Panc1 (cell line): ENCODE measurements around the gene TJP2. TPM values are rescaled to one million over a fixed set of nuclear protein-coding genes. Genes with fewer than 3 reads are reported as not detected.
"Not testable (repeated sequence)": the region's sequence is repeated elsewhere in the genome, so short reads cannot be mapped to it uniquely, and the experiment has no call there.

Experiments
- ATAC-seq: fragments of 200-7000 bp; cut with Tn5 transposase; 2 replicates; pipeline ENCODE4 v1.9.1; 2020; ENCODE audit warnings: mild to moderate bottlenecking, moderate library complexity
- BruUV-seq: library from RNA; stranded (reverse); fragments of 400-500 nt; replicated peaks from 2 replicates; lab custom pipeline; 2021; lab: Mats Ljungman, UMichigan
- CTCF ChIA-PET: fragments of 300-600 bp; sonication (Branson Sonifier 250); formaldehyde crosslinking; loops from one replicate; lab custom pipeline; 2022; ENCODE audit warnings: antibody characterized with exemption; lab: Charles Lee
- POLR2A ChIA-PET: fragments of 300-600 bp; sonication (Branson Sonifier 250); formaldehyde crosslinking; loops from one replicate; lab custom pipeline; 2022; ENCODE audit warnings: antibody characterized with exemption; lab: Charles Lee
- DNase-seq: peaks from one replicate; pipeline ENCODE4 v3.0.0-alpha.2; 2010; ENCODE audit warnings: low read depth, low spot score
- H3K27ac ChIP-seq: 2 replicates; pipeline ENCODE4 v1.5.1; 2011; ENCODE audit warnings: mild to moderate bottlenecking, low read length, inconsistent platforms
- H3K27me3 ChIP-seq: fragments of 200-500 bp; sonication (Bioruptor generic); 2 replicates; pipeline ENCODE4 v1.6.0; 2014; ENCODE audit warnings: low read length, inconsistent platforms; ENCODE audit not compliant: control insufficient read depth, insufficient read depth
- H3K36me3 ChIP-seq: fragments of 200-500 bp; sonication (Bioruptor generic); 2 replicates; pipeline ENCODE4 v1.5.1; 2014; ENCODE audit warnings: inconsistent platforms, mild to moderate bottlenecking, low read length, moderate library complexity; ENCODE audit not compliant: control insufficient read depth, insufficient read depth
- H3K4me1 ChIP-seq: 2 replicates; pipeline ENCODE4 v1.5.1; 2011; ENCODE audit warnings: inconsistent platforms, mild to moderate bottlenecking, low read length, moderate library complexity; ENCODE audit not compliant: control insufficient read depth, insufficient read depth
- H3K4me3 ChIP-seq, 2 experiments: 2 replicates each; pipeline ENCODE4 v1.5.1; 2011 to 2012; ENCODE audit warnings: low read depth in 2 of 2, low read length in 2 of 2, mild to moderate bottlenecking in 2 of 2, inconsistent platforms in 1 of 2, moderate library complexity in 1 of 2
- H3K9me3 ChIP-seq: fragments of 200-500 bp; sonication (Bioruptor generic); 2 replicates; pipeline ENCODE4 v1.5.1; 2014; ENCODE audit warnings: low read depth, mild to moderate bottlenecking, inconsistent platforms, low read length, moderate library complexity; ENCODE audit not compliant: control insufficient read depth, insufficient read depth
- POLR2AphosphoS5 ChIP-seq: IDR thresholded peaks from 2 replicates; pipeline ENCODE4 v1.6.1; 2012; ENCODE audit warnings: mild to moderate bottlenecking, low read depth, low read length, moderate library complexity
- SIN3A ChIP-seq: IDR thresholded peaks from 2 replicates; pipeline ENCODE4 v1.6.1; 2012; ENCODE audit warnings: low read depth, mild to moderate bottlenecking, low read length, moderate library complexity, borderline replicate concordance; ENCODE audit not compliant: insufficient read depth
- TCF7L2 ChIP-seq: IDR thresholded peaks from 2 replicates; pipeline ENCODE4 v1.6.1; 2011; ENCODE audit warnings: mild to moderate bottlenecking, low read depth, low read length, inconsistent platforms
- in situ Hi-C: cut with HindIII; loops from 2 replicates; pipeline ENCODE4 v1.10.0; 2016; ENCODE audit warnings: low sequenced_read_pairs, low pct_unique_long_range_greater_than_20kb
- intact Hi-C: fragments of 100-400 bp; cut with micrococcal nuclease; formaldehyde crosslinking; loops from one replicate; pipeline ENCODE4 v1.10.0; 2022; ENCODE audit not compliant: unreplicated experiment
- total RNA-seq: library from RNA; stranded (reverse); gene quantifications from one replicate; pipeline ENCODE4 v1.2.1, GENCODE V29; 2021; ENCODE audit not compliant: unreplicated experiment
- TF ChIP-seq, protein P1 (sequence below): fragments of 450-650 bp; IDR thresholded peaks from 2 replicates; pipeline ENCODE4 v1.5.1; 2017; ENCODE audit warnings: mild to moderate bottlenecking
- TF ChIP-seq, protein P2 (sequence below), 2 experiments: IDR thresholded peaks; 2 replicates each; pipeline ENCODE4 v1.6.1; 2011 to 2012; ENCODE audit warnings: low read depth in 2 of 2, control low read depth in 1 of 2, low read length in 1 of 2, mild to moderate bottlenecking in 1 of 2, moderate library complexity in 1 of 2; ENCODE audit not compliant: insufficient read depth in 1 of 2

The TJP2 gene
- total RNA-seq, 1 experiment from 2014 or later, result 40.2 TPM

DNA sequence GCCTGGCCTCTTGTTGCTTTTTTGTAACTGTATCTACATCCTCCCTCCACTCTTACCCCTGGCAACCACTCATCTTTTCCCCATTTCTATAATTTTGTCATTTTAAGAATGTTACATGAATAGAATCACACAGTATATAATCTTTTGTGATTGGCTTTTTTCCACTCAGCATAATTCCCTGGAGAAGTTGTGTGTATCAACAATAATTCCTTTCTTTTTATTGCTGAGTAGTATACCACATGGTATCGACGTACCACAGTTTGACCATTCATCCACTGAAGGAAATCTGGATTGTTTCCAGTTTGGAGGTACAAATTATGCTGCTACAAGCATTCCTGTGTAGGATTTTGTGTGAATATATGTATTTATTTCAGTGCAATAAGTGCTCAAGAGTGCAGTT, 129.3 kb downstream of the TJP2 start:
- in situ Hi-C loops, result no loop called here
- POLR2A ChIA-PET, result no interaction called here
- BruUV-seq, result no TSS peak
- no peak for ATAC-seq
- TF ChIP-seq, protein P1, sequence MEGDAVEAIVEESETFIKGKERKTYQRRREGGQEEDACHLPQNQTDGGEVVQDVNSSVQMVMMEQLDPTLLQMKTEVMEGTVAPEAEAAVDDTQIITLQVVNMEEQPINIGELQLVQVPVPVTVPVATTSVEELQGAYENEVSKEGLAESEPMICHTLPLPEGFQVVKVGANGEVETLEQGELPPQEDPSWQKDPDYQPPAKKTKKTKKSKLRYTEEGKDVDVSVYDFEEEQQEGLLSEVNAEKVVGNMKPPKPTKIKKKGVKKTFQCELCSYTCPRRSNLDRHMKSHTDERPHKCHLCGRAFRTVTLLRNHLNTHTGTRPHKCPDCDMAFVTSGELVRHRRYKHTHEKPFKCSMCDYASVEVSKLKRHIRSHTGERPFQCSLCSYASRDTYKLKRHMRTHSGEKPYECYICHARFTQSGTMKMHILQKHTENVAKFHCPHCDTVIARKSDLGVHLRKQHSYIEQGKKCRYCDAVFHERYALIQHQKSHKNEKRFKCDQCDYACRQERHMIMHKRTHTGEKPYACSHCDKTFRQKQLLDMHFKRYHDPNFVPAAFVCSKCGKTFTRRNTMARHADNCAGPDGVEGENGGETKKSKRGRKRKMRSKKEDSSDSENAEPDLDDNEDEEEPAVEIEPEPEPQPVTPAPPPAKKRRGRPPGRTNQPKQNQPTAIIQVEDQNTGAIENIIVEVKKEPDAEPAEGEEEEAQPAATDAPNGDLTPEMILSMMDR, result no peak
- TF ChIP-seq TCF7L2, result no peak
- no peaks in the 10 kb centered on the region for H3K36me3 ChIP-seq
- CTCF ChIA-PET, result no interaction called here
- intact Hi-C loops, result no loop called here
- H3K9me3 ChIP-seq, result no peaks in the 10 kb centered on the region
- H3K4me3 ChIP-seq, result no peak overlapping the region
- H3K27ac ChIP-seq, result no peak overlapping the region
- H3K4me1 ChIP-seq, result no peaks in the 10 kb centered on the region
- no peaks in the 10 kb centered on the region for H3K27me3 ChIP-seq
- DNase-seq, result no peak

GRCh38 chr9:69306895-69307445, 132.9 kb downstream of the TJP2 start:
- H3K36me3 ChIP-seq, DNase-seq, ATAC-seq, BruUV-seq, H3K4me3 ChIP-seq, H3K4me1 ChIP-seq, H3K27ac ChIP-seq, intact Hi-C loops, CTCF ChIA-PET, in situ Hi-C loops, H3K9me3 ChIP-seq, H3K27me3 ChIP-seq, POLR2A ChIA-PET: not testable (repeated sequence)

DNA sequence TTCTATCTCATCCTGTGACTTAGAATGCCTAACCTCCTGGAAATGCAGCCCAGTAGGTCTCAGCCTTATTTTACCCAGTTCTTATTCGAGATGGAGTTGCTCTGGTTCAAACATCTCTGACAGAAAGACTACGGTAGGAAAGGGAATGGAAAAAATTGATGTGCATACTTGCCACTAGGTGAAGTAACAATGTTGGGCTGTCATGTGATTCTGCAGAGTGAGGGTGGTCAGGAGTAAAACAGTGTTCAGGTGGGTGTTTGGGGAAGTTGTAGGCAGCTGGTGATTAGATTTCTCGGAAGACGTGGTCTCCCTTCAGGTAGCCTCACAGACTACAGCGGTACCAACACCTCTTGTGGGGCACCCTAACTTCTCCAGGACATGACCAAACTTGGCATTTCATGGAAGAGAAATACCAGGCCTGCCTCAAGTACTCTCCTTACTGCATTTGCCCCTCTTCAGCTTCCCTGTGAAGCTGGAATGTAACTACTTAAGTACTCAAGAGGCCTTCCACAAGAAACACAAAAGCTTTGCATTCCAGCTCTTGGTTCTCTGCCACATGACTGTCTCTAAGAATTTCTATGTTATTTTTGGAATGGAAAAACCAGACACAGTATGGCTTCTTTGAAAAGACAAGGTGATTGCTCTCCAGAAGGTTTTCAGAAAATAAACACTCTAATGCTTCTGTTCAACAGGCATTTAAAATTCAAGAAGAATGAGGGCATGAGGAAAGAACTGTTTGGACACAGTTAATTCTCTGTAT, 133.5 kb downstream of the TJP2 start:
- H3K27ac ChIP-seq, result no peak overlapping the region
- intact Hi-C loops (no loop called here), in situ Hi-C loops (no loop called here)
- TF ChIP-seq, protein P1, result no peak
- TF ChIP-seq SIN3A, result no peak
- TF ChIP-seq TCF7L2, result no peak
- no peak for TF ChIP-seq POLR2AphosphoS5
- TF ChIP-seq, protein P2, sequence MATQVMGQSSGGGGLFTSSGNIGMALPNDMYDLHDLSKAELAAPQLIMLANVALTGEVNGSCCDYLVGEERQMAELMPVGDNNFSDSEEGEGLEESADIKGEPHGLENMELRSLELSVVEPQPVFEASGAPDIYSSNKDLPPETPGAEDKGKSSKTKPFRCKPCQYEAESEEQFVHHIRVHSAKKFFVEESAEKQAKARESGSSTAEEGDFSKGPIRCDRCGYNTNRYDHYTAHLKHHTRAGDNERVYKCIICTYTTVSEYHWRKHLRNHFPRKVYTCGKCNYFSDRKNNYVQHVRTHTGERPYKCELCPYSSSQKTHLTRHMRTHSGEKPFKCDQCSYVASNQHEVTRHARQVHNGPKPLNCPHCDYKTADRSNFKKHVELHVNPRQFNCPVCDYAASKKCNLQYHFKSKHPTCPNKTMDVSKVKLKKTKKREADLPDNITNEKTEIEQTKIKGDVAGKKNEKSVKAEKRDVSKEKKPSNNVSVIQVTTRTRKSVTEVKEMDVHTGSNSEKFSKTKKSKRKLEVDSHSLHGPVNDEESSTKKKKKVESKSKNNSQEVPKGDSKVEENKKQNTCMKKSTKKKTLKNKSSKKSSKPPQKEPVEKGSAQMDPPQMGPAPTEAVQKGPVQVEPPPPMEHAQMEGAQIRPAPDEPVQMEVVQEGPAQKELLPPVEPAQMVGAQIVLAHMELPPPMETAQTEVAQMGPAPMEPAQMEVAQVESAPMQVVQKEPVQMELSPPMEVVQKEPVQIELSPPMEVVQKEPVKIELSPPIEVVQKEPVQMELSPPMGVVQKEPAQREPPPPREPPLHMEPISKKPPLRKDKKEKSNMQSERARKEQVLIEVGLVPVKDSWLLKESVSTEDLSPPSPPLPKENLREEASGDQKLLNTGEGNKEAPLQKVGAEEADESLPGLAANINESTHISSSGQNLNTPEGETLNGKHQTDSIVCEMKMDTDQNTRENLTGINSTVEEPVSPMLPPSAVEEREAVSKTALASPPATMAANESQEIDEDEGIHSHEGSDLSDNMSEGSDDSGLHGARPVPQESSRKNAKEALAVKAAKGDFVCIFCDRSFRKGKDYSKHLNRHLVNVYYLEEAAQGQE (IDR thresholded peaks at IDR 0.05; ENCODE audit: insufficient read depth in 1 of 2, low read depth in 2 of 2, low read length in 1 of 2), result no peak
- ChIA-PET POLR2A (no interaction called here), CTCF (no interaction called here)
- no peaks in the 10 kb centered on the region for H3K27me3 ChIP-seq
- ATAC-seq (no peak), DNase-seq (no peak)
- no TSS peak for BruUV-seq
- no peaks in the 10 kb centered on the region for H3K9me3 ChIP-seq
- no peak overlapping the region for H3K4me3 ChIP-seq
- no peaks in the 10 kb centered on the region for H3K36me3 ChIP-seq
- no peaks in the 10 kb centered on the region for H3K4me1 ChIP-seq
